Right renal pelvis (tissue), 4 donors: Measurements from ENCODE around the gene BMPR1A. TPM values are rescaled to one million over a fixed set of nuclear protein-coding genes. Genes with fewer than 3 reads are reported as not detected.

Source experiments
- DNase-seq, 4 donors: peaks; one replicate each; pipeline ENCODE4 v3.0.0-alpha.2; 2013; ENCODE audit warnings: low read depth in 4 of 4, low spot score in 3 of 4, missing footprints in 1 of 4
- polyA plus RNA-seq, 4 donors: library from polyadenylated mRNA; unstranded; fragments of 120-200 nt; gene quantifications; one replicate each; pipeline ENCODE4 v1.2.1, GENCODE V29; 2013; ENCODE audit not compliant: insufficient read length in 4 of 4

BMPR1A gene
- polyA plus RNA-seq, 4 donors = 63.2 to 85.5 (median 75.5) TPM

GRCh38 chr10:86758189-86759072 is 2.0 kb downstream of the BMPR1A start:
- DNase-seq = no peak

GRCh38 chr10:86759073-86759672 is 2.8 kb downstream of the BMPR1A start:
- no peak for DNase-seq

- no peak for DNase-seq
Measured at GRCh38 chr10:86763404-86763803, 7.0 kb downstream of the BMPR1A start.

GRCh38 chr10:86765548-86765947 is 9.1 kb downstream of the BMPR1A start:
- no peak for DNase-seq

- DNase-seq = no peak
Measured at GRCh38 chr10:86768412-86769062, 12.1 kb downstream of the BMPR1A start.

- DNase-seq = no peak
Measured at GRCh38 chr10:86769991-86770390, 13.6 kb downstream of the BMPR1A start.

GRCh38 chr10:86770412-86770960 is 14.1 kb downstream of the BMPR1A start:
- DNase-seq = no peak

- no peak for DNase-seq
Measured at GRCh38 chr10:86773498-86773897, 17.1 kb downstream of the BMPR1A start.

GRCh38 chr10:86775056-86775869 is 18.8 kb downstream of the BMPR1A start:
- DNase-seq = no peak

- no peak for DNase-seq
Measured at GRCh38 chr10:86775870-86776180, 19.4 kb downstream of the BMPR1A start.

- no peak for DNase-seq
Measured at GRCh38 chr10:86779220-86780017, 23.0 kb downstream of the BMPR1A start.

GRCh38 chr10:86782701-86783418 is 26.4 kb downstream of the BMPR1A start:
- DNase-seq = no peak

- DNase-seq = no peak
Measured at GRCh38 chr10:86785037-86785436, 28.6 kb downstream of the BMPR1A start.

- DNase-seq = no peak
Measured at GRCh38 chr10:86785968-86786367, 29.5 kb downstream of the BMPR1A start.

GRCh38 chr10:86786368-86786767 is 29.9 kb downstream of the BMPR1A start:
- DNase-seq = peak in 1 of 4 donors; percentile 14

- no peak for DNase-seq
Measured at GRCh38 chr10:86790394-86790793, 34.0 kb downstream of the BMPR1A start.

- no peak for DNase-seq
Measured at GRCh38 chr10:86792461-86793167, 36.2 kb downstream of the BMPR1A start.

GRCh38 chr10:86793696-86794095 is 37.3 kb downstream of the BMPR1A start:
- no peak for DNase-seq
